Ishikawa (cell line): ENCODE measurements around the gene ZNF813.
A peak's percentile ranks its signal among the peaks of the same experiment; 100 is the strongest.

Source experiments
- CEBPB ChIP-seq: IDR thresholded peaks from 2 replicates; pipeline ENCODE4 v1.6.1; 2012
- CREB1 ChIP-seq: IDR thresholded peaks from 2 replicates; pipeline ENCODE4 v1.6.1; 2012; ENCODE audit warnings: low read depth
- EGR1 ChIP-seq: IDR thresholded peaks from 2 replicates; pipeline ENCODE4 v1.6.1; 2012
- EP300 ChIP-seq: IDR thresholded peaks from 2 replicates; pipeline ENCODE4 v1.6.1; 2012; ENCODE audit warnings: borderline replicate concordance
- FOXM1 ChIP-seq: IDR thresholded peaks from 2 replicates; pipeline ENCODE4 v1.6.1; 2012; ENCODE audit warnings: low read depth, borderline replicate concordance
- NFIC ChIP-seq: IDR thresholded peaks from 2 replicates; pipeline ENCODE4 v1.6.1; 2012
- RAD21 ChIP-seq: IDR thresholded peaks from 2 replicates; pipeline ENCODE4 v1.6.1; 2012; ENCODE audit warnings: low read depth
- TAF1 ChIP-seq: IDR thresholded peaks from 2 replicates; pipeline ENCODE4 v1.6.1; 2012; ENCODE audit warnings: low read depth, mild to moderate bottlenecking
- TCF12 ChIP-seq: IDR thresholded peaks from 2 replicates; pipeline ENCODE4 v1.6.1; 2012; ENCODE audit warnings: low read depth
- TEAD4 ChIP-seq: IDR thresholded peaks from 2 replicates; pipeline ENCODE4 v1.6.1; 2012
- YY1 ChIP-seq: IDR thresholded peaks from 2 replicates; pipeline ENCODE4 v1.6.1; 2012; ENCODE audit warnings: low read depth
- ZBTB7A ChIP-seq: IDR thresholded peaks from 2 replicates; pipeline ENCODE4 v1.6.1; 2012; ENCODE audit warnings: low read depth
- TF ChIP-seq, protein P1 (sequence below): IDR thresholded peaks from 2 replicates; pipeline ENCODE4 v1.6.1; 2012
- TF ChIP-seq, protein P2 (sequence below): IDR thresholded peaks from 2 replicates; pipeline ENCODE4 v1.6.1; 2012; ENCODE audit warnings: low read depth, mild to moderate bottlenecking
- TF ChIP-seq, protein P3 (sequence below): IDR thresholded peaks from 2 replicates; pipeline ENCODE4 v1.6.1; 2012

Gene ZNF813

DNA sequence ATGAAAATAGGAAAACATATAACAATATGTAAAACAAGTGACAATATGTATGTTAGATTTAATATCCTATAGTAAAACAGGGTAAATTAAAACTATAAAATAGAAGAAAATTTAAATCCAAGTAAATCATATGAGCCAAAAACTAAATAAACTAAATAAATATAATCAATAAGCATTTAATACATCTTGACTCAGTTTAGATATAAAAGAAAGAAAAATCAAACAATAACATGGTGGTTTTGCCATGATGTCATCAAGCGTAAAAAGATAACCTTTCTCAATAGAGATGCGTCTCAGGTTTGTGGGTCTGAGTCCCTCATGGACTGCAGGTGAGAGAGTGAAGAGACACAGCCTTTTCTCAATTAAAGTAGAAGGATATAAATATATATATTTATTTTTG, 43.8 kb downstream of the ZNF813 start:
- TF ChIP-seq, protein P1, sequence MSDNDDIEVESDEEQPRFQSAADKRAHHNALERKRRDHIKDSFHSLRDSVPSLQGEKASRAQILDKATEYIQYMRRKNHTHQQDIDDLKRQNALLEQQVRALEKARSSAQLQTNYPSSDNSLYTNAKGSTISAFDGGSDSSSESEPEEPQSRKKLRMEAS, result no peak
- TF ChIP-seq TAF1, result no peak
- TF ChIP-seq EP300, result no peak
- no peak for TF ChIP-seq NFIC
- TF ChIP-seq TCF12, result no peak
- no peak for TF ChIP-seq EGR1
- TF ChIP-seq ZBTB7A, result no peak
- TF ChIP-seq, protein P2, sequence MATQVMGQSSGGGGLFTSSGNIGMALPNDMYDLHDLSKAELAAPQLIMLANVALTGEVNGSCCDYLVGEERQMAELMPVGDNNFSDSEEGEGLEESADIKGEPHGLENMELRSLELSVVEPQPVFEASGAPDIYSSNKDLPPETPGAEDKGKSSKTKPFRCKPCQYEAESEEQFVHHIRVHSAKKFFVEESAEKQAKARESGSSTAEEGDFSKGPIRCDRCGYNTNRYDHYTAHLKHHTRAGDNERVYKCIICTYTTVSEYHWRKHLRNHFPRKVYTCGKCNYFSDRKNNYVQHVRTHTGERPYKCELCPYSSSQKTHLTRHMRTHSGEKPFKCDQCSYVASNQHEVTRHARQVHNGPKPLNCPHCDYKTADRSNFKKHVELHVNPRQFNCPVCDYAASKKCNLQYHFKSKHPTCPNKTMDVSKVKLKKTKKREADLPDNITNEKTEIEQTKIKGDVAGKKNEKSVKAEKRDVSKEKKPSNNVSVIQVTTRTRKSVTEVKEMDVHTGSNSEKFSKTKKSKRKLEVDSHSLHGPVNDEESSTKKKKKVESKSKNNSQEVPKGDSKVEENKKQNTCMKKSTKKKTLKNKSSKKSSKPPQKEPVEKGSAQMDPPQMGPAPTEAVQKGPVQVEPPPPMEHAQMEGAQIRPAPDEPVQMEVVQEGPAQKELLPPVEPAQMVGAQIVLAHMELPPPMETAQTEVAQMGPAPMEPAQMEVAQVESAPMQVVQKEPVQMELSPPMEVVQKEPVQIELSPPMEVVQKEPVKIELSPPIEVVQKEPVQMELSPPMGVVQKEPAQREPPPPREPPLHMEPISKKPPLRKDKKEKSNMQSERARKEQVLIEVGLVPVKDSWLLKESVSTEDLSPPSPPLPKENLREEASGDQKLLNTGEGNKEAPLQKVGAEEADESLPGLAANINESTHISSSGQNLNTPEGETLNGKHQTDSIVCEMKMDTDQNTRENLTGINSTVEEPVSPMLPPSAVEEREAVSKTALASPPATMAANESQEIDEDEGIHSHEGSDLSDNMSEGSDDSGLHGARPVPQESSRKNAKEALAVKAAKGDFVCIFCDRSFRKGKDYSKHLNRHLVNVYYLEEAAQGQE, result no peak
- TF ChIP-seq, protein P3, sequence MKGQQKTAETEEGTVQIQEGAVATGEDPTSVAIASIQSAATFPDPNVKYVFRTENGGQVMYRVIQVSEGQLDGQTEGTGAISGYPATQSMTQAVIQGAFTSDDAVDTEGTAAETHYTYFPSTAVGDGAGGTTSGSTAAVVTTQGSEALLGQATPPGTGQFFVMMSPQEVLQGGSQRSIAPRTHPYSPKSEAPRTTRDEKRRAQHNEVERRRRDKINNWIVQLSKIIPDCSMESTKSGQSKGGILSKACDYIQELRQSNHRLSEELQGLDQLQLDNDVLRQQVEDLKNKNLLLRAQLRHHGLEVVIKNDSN, result no peak
- TF ChIP-seq YY1, result no peak

DNA sequence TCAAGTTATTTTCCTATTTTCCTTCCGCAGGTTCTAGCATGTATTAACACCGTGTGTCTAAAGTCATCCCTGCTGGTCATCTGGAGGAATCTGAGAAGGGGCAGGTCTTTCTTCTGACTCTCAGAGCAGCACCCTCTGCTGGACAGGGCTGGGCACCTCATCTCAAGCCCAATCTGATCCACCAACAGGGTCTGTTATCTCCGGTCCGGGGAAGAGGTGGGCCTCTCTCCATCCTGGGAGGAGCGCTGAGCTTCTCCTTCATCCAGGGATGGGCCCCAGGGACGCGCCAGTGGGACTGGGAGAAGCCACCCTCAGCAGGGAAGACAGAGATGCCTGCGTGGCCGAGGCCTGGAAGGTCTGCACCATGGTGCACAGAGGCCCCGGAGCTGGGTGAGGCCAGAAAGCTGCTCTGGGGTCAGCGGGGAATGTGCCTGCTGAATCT, 44.4 kb downstream of the ZNF813 start:
- TF ChIP-seq RAD21, result peak; percentile 36; the same call in 1 of the 2 replicates
- TF ChIP-seq, protein P1, result no peak

DNA sequence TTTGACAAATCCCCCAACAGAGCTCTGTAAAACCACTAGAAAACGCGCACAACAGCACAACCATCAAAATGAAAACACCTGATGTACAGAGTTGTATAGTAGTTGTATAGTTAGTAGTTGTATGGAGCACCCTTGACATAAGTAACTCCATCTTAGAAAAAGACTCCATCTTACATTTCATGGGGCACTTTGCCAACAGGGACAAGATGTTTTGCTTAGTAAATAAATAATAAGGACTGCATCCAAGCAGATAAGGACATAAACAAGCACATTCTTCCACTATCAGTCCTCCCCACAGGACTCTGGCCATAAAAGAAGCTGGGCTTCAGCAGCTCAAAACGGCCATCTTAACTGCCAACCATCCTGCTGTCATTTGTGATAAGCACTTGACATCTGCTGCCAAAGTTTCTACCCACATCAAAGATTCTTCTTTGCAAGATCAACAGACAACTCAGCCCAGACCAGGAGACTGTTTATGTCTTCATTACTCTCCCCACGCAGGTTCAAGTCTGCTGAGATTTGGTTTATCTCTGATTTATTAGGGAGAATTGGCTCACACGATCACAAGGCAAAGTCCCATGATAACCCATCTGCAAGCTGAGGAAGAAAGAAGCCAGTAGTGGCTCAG, 49.7 kb downstream of the ZNF813 start:
- TF ChIP-seq YY1 (no peak), EP300 (no peak)

DNA sequence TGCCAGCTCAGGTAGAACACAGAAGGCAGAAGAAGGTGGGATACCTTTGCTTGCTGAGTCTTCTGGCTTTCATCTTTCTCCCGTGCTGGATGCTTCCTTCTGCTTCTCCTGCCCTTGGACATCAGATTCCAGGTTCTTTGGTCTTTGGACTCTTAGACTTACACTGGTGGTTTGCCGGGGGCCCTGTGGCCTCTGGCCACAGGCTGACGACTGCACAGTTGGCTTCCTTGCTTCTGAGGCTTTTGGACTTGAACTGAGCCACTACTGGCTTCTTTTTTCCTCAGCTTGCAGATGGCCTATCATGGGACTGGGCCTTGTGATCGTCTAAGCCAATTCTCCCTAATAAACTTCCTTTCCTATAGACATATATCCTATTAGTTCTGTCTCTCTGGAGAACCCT, 50.6 kb downstream of the ZNF813 start:
- TF ChIP-seq, protein P2, result no peak
- TF ChIP-seq ZBTB7A, result no peak

DNA sequence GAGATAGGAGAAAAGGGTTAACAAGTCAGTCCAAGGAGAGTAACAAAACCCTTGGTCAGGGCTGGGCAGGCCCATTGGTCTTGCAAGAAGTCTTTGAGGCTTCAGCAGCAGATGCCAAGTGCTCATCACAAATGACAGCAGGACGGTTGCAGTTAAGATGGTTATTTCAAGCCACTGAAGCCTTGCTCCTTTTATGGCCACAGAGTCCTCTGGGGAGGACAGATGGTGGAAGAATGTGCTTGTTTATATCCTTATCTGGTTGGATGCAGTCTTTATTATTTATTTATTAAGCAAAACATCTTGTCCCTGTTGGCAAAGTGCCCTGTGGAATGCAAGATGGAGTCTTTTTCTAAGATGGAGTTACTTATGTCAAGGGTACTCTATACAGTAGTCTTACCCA, 51.2 kb downstream of the ZNF813 start:
- TF ChIP-seq TCF12 (no peak), EGR1 (no peak), RAD21 (no peak), YY1 (no peak), CEBPB (no peak), ZBTB7A (no peak), EP300 (no peak), NFIC (no peak), CREB1 (no peak), TAF1 (no peak), FOXM1 (no peak), TEAD4 (no peak)
- TF ChIP-seq, protein P1, result no peak
- TF ChIP-seq, protein P3, result no peak
- TF ChIP-seq, protein P2, result no peak
